GM04503 (cell line): ENCODE data around the gene PEAK3.
A peak's percentile ranks its signal among the peaks of the same experiment; 100 is the strongest.

Experiments
- DNase-seq: peaks from one replicate; pipeline ENCODE4 v3.0.0-alpha.2; 2012; ENCODE audit warnings: low read depth

PEAK3 gene

GRCh38 chr19:2282062-2282861 lies at the start of gene PEAK3:
PEAK3 (minus strand) TSS chr19:2282175; CDS start chr19:2280931, 1,244 bp downstream.
- DNase-seq = no peak

- DNase-seq = no peak
These were observed 48.8 kb upstream of the PEAK3 start for GRCh38 chr19:2330632-2331284.

- DNase-seq = no peak
These were observed 48.3 kb upstream of the PEAK3 start for GRCh38 chr19:2330255-2330631.

- no peak for DNase-seq
These were observed 47.5 kb upstream of the PEAK3 start for GRCh38 chr19:2329501-2329916.

GRCh38 chr19:2329149-2329478 lies 47.1 kb upstream of the PEAK3 start:
- DNase-seq = no peak

- peak; percentile 27 for DNase-seq
These were observed 46.6 kb upstream of the PEAK3 start, which contains the start of the genes LSM7 and SPPL2B for GRCh38 chr19:2328401-2329148. LSM7 (minus strand) TSS chr19:2328586; CDS start chr19:2328566, 20 bp downstream. SPPL2B (plus strand) TSS chr19:2328684; CDS start chr19:2328710, 26 bp downstream.

GRCh38 chr19:2327773-2328400 lies 45.9 kb upstream of the PEAK3 start:
- peak; percentile 68 for DNase-seq

GRCh38 chr19:2326699-2327360 lies 44.9 kb upstream of the PEAK3 start:
- no peak for DNase-seq

GRCh38 chr19:2325281-2326046 lies 43.5 kb upstream of the PEAK3 start:
- no peak for DNase-seq

GRCh38 chr19:2324220-2324948 lies 42.4 kb upstream of the PEAK3 start:
- no peak for DNase-seq

GRCh38 chr19:2323707-2324106 lies 41.7 kb upstream of the PEAK3 start:
- DNase-seq = no peak

GRCh38 chr19:2321565-2322283 lies 39.7 kb upstream of the PEAK3 start:
- no peak for DNase-seq

GRCh38 chr19:2320939-2321338 lies 39.0 kb upstream of the PEAK3 start:
- DNase-seq = no peak

GRCh38 chr19:2320049-2320448 lies 38.1 kb upstream of the PEAK3 start:
- DNase-seq = no peak

- DNase-seq = no peak
These were observed 37.6 kb upstream of the PEAK3 start for GRCh38 chr19:2319551-2319950.

- no peak for DNase-seq
These were observed 36.9 kb upstream of the PEAK3 start for GRCh38 chr19:2318923-2319322.

GRCh38 chr19:2317756-2318155 lies 35.8 kb upstream of the PEAK3 start:
- no peak for DNase-seq

- DNase-seq = no peak
These were observed 35.3 kb upstream of the PEAK3 start for GRCh38 chr19:2317300-2317699.

GRCh38 chr19:2315818-2316353 lies 33.9 kb upstream of the PEAK3 start:
- DNase-seq = no peak
